ENCODE data around the gene FUCA2.
A peak's percentile ranks its signal among the peaks of the same experiment; 100 is the strongest.

Gene FUCA2, protein sequence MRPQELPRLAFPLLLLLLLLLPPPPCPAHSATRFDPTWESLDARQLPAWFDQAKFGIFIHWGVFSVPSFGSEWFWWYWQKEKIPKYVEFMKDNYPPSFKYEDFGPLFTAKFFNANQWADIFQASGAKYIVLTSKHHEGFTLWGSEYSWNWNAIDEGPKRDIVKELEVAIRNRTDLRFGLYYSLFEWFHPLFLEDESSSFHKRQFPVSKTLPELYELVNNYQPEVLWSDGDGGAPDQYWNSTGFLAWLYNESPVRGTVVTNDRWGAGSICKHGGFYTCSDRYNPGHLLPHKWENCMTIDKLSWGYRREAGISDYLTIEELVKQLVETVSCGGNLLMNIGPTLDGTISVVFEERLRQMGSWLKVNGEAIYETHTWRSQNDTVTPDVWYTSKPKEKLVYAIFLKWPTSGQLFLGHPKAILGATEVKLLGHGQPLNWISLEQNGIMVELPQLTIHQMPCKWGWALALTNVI

GRCh38 chr6:143510991-143511891 lies at the start of gene FUCA2:
FUCA2 (minus strand) TSS chr6:143511720; CDS start chr6:143511634, 86 bp downstream.
- DNase-seq, result peak; percentile 74

DNA sequence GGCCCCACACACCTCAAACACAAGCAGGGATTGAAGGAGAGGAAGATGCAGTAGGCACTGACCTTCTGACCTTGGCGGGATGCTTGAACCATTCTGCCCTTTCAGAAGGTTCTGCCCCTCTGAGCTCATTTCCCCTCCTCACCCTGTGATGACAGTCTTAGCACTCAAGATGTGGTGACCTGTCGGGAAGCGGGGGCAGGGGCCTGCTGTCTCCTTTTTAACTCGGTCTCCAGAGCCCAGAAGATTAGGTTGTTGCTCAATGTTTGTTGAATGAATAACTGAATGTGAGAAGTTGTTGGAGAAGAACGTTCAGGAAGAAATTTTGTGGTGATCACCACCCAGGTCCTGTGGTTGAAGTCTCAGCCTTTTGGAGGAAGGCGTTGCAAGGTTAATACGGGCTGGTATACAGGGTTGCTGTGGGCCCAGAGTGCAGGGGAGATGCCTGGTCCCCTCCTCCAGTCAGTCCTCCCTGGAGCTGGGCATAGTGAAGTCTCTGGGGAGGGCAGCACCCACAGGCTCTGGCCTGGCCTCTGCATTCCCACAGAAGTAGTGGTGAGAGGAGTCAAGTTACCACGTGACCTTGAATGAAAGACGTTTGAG lies 49.7 kb upstream of the FUCA2 start:
- no peak for DNase-seq

DNA sequence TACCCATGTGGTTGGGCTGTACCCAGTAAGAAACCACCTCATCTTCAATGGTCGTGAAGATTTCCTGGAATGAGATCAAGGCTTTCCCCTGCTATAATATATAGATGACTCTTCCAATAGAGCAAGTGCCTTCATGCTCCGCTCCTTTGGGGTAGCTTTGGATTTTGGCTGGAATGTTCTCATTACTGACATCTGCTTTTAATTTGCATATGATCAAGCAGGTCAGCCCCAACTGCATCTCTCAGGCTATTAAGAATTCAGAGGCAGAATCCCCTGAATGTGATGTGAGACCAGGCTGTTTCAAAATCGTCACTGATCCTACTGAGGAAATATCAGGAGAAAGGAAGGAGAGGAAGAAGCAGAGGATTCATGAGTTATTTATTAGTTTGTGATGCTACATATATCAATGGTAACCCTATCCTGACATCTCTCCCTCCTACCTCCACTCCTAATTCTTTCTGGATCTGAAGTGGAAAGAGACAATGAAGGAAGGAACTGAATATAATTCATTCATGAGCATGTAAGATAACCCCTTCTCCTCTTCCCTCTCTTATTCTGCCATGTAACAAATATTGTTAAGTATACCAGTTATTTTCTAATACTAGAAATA lies 47.6 kb upstream of the FUCA2 start:
- no peak for DNase-seq

GRCh38 chr6:143556529-143556928 lies 45.0 kb upstream of the FUCA2 start:
- no peak for DNase-seq

DNA sequence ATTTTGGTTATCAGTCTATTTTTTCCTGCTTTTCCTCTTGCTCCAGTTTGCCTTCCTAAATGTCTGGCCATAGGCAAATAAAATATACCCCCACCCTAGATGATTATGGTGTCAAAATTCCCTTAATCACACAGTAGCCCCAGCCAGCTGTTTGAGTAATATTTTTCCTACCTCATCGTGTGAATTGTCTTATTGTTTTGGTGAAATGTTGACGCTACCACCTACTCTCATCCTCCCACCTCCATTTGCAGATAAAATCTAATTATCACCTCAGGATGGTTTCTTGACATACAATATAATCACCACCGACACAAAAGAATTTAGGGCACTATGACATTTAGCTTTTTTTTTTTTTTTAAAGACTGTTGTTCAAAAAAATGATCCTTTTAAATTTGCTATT lies 44.1 kb upstream of the FUCA2 start:
- no peak for DNase-seq

- no peak for DNase-seq
Measured at GRCh38 chr6:143555071-143555492, 43.6 kb upstream of the FUCA2 start.

- DNase-seq, result no peak
Measured at GRCh38 chr6:143553337-143553736, 41.8 kb upstream of the FUCA2 start.

DNA sequence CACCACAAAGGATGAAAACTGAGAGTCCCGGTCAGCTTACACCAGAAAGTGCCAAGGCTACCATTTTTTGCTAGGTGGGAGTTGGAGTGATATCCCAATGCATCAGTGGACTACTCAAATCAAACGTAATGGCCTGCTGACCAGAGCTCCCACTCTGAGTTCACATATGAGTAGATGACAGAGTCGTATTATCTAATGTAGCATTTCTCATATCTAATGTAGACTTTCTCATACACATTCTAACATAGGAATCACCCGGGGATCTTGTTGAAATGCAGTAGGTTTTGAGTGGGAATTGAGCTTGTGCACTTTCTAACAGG lies 38.4 kb upstream of the FUCA2 start:
- DNase-seq, result no peak

- DNase-seq, result no peak
Measured at GRCh38 chr6:143549221-143549948, 37.9 kb upstream of the FUCA2 start.

DNA sequence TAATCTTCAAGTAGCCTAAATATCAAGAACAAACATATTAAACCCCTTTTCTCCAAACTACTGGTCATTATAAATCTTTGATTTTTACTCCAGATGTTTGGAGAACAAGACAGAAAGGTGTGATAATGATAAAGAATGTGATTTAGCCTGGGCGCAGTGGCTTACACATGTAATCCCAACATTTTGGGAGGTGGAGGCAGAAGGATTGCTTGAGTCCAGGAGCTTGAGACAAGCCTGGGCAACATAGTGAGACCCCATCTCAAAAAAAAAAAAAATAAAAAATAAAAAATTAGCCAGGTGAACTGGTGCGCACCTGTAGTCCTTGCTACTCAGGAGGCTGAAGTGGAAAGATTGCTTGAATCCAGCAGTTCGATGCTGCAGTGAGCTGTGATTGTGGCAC lies 35.1 kb upstream of the FUCA2 start:
- DNase-seq, result no peak

DNA sequence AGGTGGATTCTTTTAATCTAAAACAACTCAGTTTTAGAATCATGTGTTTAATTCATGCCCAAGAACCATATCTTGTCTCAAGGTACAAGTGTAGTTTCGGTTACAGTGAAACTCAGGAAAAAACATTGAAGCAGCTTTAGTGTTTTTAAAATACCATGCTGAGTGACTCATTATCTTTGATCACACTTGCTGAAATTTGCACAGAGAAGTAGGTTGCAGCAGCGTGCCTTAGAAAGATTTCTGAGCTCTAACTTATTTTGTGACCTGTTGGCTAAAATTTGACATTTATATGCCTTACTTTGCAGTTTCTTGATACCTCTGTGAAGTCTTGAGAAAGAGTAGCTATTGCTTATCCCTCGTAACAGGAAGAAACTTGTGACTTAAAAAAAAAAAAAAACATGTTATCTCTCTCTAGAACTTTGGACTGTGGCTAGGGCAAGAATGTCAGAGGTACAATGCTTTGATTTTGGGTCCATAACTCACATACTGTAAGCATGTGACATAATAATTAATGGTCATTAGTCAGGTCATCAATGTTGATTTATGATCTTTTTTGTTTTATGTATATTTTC lies 34.5 kb upstream of the FUCA2 start:
- no peak for DNase-seq

- DNase-seq, result no peak
Measured at GRCh38 chr6:143545165-143545564, 33.6 kb upstream of the FUCA2 start.

- DNase-seq, result no peak
Measured at GRCh38 chr6:143544011-143544696, 32.6 kb upstream of the FUCA2 start.

GRCh38 chr6:143543435-143543834 lies 31.9 kb upstream of the FUCA2 start:
- no peak for DNase-seq

DNA sequence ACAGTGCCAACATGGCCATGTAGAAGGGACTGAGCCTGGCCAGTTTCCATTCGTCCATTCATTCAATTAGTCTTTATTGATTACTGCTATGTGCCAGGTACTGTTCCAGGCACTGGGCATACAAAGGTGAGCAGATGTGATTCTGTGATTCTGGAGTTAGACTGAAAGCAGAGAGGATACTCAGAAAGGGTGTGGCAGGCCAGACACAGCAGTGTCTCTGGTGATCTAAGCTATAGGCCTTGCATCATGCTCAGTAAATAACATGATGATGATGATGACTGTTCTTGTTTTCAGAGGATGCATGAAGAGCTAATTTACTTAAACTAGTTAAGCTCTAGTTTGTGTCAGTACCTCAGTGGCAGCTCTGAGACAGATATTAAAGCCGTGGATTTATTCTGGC lies 31.4 kb upstream of the FUCA2 start:
- no peak for DNase-seq

- no peak for DNase-seq
Measured at GRCh38 chr6:143540192-143540591, 28.7 kb upstream of the FUCA2 start.

DNA sequence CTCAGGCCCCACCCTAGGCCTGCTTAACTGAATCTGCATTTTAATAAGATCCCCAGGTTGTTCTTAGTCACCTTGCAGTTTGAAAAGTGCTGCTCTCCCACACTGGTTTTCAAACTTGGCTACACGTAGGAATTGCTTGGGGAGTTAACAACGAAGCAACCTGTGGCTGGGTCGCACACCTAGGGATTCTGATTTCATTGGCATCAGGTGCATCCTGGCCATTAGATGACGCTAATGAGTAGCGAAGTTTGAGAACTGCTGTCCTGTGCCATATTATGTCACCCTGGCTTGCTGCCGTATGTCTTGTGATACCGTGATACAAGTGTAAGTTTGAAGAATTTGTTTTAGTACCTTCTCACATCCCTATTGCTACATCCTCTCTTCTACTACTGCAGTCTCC lies 28.2 kb upstream of the FUCA2 start:
- DNase-seq, result no peak

DNA sequence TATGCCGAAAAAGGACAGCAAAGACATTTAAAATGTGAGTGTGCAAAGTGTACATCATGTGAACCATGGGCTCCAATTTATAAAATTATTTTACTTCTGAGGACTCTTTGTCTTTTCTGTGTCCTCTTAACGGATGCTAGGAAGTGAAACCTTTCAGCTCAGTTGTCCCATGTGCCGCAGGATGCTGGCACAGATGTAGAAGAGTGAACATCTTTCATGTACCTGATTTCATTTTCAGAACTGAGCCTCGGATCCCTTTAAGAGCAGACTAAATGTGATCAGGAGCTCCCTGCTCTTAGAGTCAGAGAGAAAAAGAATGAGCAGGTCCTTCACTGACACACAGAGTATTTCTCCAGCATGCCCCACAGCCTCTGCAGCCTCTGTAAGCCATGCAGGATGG lies 27.6 kb upstream of the FUCA2 start:
- DNase-seq, result no peak

- no peak for DNase-seq
Measured at GRCh38 chr6:143538374-143538773, 26.9 kb upstream of the FUCA2 start.

DNA sequence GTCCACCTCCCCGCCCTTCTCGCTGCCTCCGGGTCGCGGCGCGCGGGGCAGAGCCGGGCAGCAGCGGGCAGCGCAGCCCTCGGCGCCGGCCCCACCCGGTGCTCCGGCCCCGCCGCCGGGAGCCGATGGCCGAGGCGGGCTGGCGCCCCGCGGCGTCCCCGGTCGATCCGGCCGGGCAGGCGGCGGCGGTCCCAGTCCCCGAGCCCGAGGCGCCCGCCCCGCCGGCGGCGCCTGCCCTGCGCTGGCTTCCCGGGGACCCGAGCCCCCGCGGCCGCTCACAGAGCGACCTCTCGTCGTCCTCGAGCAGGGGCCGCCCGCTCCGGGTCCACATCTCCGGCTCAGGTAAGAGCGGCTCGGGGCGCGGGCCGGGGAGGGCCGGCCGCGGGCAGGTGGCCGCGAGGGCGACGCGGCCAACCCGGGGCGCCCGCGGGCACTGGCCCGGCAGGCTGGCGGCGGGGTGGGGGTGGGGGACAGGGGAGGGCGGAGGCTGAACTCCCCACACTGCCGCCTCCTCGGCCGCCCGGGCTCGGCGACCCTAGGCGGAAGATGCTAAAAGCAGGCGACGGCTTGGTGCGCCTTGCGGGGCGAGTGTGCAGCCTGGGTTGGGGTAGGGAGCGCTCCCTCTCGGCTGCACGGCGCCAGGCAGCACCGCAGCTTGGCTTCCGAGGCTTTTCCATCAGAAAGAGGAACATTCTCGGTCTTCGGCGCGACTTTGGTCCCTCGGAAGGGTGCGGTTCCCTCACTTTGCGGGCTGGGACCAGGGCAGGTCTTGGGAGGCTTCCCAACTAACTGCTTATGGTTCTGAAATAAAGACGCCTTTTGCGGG lies 25.6 kb upstream of the FUCA2 start:
- DNase-seq, result peak; percentile 15

GRCh38 chr6:143536461-143536865 lies 24.9 kb upstream of the FUCA2 start:
- peak; percentile 6 for DNase-seq
